Endometrial microvascular endothelial cells (primary cell): ENCODE measurements around the gene PGLYRP2. TPM values are rescaled to one million over a fixed set of nuclear protein-coding genes. Genes with fewer than 3 reads are reported as not detected.

Experiments
- in situ Hi-C: cut with HindIII; loops from 2 replicates; pipeline ENCODE4 v1.10.0; 2017; ENCODE audit warnings: low sequenced_read_pairs, low pct_unique_long_range_greater_than_20kb; ENCODE audit errors: inconsistent ontology term
- total RNA-seq: library from RNA; depleted of rRNA; stranded (reverse); fragments of >200 nt; gene quantifications from one replicate; pipeline ENCODE4 v1.2.3, GENCODE V29; 2015; ENCODE audit errors: inconsistent ontology term

The PGLYRP2 gene
- total RNA-seq, 1 donor from 2014 or later = not detected

DNA sequence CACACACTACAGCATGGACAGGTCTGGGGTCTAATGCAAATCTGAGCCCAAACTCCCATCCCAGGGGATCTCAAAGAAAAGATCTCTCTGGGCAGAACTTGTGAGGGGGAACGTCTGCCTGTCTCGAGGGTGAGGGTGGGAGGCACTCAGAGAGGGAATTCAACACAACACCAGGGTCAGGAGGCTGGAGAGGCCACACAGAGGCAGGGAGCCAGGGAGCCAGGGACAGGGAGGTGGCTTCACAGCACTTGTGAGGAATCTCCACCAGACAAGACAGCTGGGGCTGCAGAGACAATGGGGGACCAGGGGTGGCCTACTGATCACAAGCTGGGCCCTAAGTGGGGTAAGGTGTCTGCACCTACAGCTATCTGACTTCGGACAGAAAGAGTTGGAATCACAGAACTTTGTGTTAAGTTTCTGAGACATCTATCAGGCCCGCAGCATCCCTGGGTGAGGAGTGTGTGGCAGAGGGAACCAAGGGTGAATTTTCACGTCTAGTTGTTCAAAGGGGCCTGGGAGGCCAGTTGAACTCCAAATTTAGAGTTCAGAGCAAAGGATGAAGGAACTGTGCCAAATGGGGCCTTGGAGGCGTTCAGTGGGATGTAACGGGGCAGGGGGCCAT lies 47.8 kb downstream of the PGLYRP2 start:
- in situ Hi-C loops = no loop called here

DNA sequence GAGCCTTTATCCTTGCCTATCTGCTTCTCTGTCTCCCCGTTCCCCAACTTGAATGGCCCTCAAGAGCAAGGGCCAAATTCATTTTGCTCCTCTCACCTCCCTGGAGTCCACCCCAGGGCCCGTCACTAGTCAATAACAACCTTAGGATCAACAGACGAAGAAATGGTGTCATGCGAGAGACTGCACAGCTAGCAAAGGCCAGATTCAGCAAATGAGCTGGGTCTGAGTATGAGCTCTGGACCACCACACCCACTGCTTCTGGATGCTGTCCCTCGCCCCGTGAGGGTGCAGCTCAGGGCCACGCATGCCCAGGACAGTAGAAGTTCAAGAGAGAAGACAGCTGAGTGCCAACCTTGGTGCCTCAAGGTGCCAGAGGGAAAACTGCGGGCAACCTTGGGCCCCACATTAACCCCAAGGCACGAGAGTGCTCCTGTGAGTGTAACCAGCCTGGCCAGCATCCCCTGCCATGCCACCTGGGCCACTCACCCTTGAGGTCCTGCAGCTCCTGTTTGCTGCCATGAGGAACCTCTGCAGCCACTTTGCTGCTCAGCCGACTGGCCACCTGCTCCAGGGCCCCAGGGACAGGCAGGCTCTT lies 48.7 kb downstream of the PGLYRP2 start:
- in situ Hi-C loops = no loop called here

DNA sequence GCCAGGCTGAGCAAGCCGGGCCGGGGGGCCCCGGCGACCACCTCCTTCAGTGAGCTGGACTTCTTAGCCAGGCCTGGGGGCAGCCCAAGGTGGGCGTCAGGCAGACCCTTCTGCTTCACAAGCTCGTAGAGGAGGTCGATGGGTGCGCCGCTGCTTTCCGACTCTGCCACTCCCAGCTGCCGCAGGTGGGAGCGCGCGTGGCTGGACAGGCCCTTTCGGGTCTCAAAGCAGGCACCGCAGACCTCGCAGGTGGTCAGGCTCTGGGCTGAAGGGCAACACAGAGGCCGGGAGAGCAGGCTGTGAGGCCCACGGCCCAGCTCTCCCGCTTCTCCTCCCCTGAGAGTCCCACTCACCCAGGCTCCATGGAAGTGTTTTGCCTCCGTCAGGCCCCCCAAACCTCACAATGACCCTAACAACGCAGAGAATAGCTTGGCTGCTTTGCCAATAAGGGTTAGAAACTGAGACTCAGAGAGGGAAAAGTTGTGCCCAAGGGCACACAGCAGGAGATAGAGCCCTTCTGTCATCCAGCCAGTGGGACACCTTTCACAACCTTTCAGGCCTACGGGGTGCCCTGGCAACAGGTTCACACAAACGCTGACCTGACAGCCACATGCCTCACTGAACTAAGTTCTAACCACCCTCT lies 49.4 kb downstream of the PGLYRP2 start:
- in situ Hi-C loops = no loop called here

DNA sequence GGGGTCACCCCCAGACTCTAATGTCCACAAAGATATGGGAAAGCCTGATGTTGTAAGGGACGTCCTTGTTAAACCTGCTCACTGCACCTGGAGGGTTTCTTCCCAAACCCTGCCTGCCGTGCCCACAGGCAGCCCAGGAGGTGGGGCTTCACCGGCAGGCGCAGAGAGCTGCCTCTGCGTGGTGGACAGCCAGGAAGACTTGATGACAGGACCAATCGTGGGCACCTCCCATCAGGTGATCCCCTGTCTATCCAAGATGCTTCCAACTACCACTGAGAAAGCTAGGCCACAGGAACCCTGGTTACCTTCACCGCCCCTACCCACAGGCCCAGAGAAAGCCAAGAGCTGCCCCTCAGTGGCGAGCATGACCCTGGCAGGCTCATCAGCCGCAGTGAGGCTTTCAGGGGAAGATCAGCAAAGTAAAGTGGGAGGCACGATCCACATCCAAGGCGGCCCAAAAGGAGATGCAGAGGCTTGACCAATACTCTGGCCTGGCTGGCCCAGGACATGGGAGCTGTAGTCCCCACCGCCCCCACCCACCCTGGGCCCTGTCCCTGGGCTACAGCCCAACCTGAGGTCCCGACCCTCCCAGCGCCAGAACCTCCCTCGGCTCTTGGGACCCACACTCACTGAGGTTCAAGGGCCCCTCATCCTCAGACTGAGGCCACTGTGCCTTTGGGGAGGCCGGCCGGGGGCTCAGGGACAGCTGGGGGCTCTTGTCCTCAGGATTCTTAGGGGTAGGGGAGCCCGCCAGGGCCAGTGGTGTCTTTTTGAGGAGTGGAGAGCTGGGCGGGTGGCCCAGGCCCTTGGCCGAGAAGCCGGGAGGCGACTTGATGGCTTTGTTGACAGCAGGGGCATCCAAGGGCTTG lies 50.1 kb downstream of the PGLYRP2 start:
- in situ Hi-C loops = no loop called here

DNA sequence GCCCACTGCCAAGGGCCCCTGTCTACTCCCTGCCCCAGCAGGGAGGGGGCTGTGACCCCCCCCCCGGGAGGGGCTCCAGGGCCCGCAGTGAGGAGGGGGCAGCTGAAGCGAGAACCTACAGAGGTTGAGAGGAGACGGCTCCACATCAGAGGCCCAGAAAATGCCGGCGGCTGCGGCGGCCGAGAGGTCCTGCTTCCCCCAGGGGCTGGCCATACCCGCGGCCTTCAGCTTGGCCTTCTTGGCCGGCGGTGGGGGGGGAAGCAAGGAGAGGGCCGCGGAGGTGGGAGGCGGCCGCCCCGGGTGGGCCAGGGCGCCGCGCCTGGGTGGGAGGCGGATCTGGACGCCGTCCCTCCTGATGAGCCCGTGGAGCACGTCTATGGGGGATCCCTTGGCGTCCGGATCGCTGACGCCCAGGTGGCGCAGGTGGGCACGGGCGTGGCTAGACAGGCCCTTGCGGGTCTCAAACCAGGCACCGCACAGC lies 51.3 kb downstream of the PGLYRP2 start:
- in situ Hi-C loops = no loop called here

DNA sequence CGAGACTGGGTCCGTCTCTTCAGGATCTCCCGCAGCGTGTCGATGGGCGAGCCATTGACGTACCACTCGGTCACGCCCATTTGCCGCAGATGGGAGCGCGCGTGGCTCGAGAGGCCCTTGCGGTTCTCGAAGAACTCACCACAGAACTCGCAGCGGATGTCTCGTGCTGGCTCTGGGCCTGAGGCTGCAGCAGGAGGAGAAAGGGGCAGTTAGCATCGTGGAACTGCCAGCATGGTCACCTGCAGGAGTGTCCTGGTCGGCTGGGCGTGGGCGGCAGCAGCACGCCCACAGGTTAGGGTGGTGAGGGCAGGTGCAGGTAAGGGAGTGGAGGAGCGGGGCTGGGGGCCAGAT lies 52.0 kb downstream of the PGLYRP2 start:
- in situ Hi-C loops = no loop called here

DNA sequence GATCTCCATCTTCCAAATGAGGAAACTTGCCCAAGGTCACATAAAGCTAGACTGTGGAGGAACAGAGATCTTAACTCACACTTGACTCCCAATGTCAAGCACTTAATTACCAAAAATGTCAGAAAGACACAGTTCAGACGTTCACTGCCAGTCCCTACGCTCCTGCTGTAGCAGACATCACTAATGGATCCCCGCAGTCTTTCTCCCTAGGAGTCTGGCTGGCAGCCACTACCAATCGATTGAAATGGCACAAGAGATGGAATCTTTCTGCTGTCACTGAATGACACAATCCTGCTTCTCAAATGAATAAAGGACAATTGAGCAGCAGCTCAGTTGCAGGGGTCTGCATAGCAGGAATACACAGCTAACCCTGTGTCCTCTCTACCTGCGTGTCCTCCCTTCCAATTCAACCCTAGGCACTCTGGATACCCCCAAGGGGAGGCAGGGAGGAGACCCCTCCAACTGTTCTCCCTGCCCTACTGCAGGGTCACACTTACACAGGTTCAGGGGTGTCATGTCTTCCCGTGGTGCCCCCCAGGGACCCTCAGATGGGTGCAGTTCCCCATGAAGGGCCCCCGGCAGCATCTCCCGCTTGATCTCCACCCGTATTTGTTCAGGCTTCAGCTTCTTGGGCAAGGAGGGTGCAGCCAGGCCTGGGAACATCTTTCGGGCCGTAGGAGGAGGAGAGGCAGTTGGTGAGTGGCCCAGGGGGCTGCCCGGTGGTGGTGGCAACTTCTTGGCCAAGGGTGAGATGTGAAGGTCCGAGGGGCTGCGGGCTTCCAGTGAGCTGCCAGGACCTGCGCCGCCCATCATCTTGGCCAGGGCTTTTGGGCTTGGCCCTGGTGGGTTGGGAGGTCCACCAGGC lies 52.6 kb downstream of the PGLYRP2 start:
- in situ Hi-C loops = no loop called here

DNA sequence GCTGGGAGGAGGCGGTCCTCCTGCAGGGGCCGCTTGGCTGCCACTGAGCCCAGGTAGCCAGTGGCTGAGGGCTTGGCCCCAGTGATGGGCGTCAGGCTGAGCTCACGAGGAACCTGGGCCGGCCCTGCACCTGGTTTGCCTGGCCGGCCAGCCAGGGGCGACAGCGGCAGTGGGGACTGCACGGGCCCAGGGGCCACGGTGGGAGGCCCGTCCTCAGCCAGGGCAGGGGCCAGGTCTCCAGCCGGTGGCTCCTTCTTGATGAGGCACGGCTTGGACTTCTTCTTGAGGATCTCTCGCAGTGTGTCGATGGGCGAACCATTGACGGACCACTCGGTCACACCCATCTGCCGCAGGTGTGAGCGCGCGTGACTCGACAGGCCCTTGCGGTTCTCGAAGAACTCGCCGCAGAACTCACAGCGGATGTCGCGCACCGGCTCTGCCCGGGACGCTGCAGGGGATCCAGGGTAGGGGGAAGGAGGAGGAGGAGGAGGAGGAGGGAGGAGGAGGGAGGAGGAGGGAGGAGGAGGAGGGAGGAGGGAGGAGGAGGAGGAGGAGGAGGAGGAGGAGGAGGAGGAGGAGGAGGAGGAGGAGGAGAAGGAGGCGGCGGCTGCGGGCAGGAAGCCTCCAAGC lies 53.9 kb downstream of the PGLYRP2 start:
- in situ Hi-C loops = no loop called here

DNA sequence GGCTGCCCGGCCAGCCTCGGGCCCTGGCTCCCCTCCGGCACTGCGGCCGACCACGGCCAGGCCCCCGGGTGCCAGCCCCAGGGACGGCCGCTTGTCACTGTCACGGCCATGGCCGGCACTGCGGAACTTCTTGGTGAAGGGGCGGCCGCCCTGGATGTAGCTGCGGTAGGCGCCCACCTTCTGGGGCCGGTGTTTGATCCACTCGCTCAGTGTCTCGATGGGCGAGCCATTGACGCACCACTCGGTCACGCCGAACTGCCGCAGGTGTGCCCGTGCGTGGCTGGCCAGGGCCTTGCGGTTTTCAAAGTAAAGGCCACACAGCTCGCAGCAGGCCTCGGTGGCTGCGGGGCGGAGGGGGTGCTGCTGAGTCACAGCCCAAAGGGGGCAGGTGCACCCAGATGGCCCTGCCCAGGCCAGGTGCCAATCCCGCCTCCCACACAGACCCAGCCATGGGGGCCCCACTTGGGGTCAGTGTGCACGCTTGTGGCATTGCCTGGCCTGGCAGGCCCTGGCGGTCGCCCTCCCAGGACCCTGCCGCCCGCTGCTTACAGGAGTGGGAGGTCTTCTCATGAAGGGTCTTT lies 54.5 kb downstream of the PGLYRP2 start:
- in situ Hi-C loops = no loop called here

DNA sequence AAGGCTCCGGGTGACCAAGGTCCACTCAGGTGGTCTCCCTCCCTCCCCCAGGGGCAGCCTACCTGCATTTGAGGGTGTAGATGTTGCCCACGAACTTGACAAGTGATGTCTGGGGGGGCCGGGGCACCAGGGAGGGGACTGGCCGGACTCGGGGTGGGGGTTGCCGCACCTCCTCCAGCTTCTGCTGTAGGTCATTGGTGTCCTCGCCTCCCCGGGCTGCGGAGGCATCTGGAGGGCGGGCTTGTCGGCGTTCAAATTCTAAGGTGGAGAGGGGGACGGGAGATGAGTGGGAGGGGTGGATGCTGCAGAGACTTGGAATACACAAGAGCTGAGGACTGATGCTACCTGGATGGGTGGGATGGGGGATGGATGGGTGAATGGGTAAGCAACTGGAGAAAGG lies 55.2 kb downstream of the PGLYRP2 start:
- in situ Hi-C loops = no loop called here

DNA sequence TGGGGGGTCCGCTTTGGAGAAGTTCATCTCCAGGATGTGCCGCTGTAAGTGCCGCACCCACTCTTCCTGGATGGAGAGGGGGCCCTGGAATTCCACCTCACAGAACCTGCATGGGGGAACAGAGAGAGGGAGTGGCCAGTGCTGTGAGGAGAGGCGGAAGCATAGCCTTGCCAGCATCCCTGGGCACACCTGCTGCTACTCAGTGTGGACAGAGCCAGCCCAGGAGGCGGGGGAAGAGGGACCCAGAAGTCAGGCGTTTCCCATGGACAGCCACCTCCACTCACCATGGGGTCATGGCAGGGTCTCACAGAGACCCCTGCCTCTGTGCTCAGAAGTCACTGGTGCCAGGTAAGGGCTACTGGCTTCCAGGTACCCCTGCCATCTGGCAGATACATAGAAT lies 56.2 kb downstream of the PGLYRP2 start:
- in situ Hi-C loops = no loop called here

DNA sequence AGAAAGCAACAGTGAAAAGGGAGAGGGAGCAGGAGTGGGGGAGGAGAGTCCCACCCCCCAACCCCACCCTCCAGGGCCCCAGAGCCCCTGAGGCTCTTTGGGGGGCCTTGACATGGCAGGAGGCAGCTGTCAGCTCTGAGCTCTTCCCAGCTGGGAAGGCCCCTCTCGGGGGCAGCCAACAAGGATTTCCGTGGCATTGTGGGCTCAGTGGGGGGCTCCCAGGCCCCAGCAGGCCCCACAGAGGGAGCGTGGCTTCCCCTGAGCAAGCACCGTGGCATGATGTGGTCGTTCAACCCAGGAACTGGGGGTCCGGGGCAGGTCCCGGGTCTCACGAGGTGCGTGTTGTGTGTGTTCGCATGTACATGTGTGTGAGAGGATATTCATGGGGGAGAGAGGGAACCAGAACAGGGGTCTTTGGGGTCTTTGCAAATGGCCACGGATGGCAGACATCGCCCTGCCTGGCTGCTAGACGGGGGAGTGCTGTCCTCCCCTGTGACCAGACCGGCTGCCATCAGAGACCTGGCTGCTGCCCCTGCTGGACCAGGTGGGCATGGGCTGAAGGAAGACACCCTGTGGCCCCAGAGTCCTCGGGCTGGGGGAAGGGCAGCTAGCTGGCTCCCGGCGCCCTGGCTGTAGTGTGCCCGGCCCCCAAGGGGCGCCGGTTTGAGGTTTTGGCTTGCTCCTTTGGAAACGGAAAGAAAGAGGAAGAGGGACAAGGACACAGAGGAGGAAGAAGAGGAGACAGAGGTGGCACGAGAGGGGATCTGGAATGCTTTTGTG lies 56.8 kb downstream of the PGLYRP2 start:
- in situ Hi-C loops = no loop called here

DNA sequence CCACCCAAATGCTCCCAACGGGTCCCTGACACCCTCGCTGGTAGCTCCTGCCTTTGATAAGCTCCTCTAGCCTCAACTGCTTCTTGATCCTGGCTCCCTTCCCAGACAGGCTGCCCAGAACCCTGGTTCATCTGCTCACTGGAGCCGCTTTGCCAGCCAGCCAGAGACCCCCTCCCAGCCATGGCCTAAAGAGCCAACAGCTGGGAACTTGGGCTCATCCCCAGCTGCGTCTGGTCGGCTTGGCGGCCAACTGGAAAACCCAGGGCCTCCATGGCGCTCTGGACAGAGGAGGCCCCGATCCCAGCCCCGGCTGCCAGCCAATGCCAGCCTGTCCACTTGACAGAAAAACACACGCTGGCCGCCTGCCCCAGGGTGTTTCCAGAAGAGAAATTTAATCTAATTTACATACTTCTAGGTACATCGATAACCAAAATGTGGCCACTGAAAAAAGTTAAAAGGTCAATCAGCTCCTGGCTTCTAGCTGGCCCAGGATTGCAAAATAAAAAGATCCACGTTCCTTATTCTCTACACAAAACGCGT lies 57.5 kb downstream of the PGLYRP2 start:
- in situ Hi-C loops = no loop called here

DNA sequence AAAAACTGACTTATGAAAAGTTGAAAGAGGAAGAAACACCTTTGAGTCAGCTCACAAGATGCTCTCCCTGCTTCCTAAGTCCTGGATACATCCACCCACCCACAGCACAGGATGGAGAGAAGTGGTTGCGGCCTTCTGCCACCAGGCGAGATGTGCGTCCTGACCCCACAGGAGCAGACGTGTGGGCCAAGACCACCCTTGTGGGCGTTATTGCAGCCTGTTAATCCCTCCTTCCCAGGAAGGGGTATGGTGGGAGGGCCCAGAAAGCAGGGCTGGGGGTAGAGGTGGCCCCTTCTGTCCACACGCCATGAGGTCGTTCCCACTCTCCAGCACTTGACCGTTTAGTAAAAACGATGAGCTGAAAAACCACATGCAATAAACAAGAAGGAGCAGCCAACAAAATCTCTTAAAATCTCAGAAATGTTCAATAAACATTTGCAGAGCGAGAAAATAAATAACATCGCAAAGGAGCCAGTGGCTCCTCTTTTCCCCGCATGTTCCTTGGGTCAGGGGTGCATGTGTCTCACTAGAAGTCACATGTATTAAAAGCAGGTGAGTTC lies 58.1 kb downstream of the PGLYRP2 start:
- in situ Hi-C loops = no loop called here

DNA sequence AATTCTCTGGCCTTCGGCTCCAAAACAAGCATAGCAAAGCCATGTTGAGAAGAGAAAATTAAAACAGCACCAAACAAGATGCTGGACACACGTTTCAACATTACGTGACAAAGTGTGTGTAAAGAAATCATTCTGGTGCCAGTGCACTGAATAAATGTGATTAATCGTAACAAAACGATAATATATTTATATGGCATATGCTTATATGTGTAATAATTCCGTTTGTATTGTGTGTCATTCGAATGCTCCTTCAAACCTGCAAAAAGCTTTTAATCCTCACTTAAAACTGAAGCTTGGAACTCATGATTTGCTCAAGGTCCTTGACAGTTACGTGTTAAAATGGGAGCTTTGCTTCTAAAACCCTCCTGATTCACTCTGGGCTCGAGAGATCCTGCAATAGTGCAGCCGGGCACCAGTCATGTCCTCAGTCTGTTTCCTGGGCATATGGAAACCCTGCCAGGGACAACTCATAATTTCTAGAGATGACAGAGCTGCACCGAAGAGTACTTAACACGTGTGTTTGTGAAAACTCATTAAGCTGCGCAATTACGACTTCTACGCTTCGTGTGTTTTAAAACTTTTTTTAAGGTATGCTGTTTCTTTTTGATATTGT lies 59.8 kb downstream of the PGLYRP2 start:
- in situ Hi-C loops = no loop called here
